Measurements from ENCODE around the gene YWHAQ.

YWHAQ gene

DNA sequence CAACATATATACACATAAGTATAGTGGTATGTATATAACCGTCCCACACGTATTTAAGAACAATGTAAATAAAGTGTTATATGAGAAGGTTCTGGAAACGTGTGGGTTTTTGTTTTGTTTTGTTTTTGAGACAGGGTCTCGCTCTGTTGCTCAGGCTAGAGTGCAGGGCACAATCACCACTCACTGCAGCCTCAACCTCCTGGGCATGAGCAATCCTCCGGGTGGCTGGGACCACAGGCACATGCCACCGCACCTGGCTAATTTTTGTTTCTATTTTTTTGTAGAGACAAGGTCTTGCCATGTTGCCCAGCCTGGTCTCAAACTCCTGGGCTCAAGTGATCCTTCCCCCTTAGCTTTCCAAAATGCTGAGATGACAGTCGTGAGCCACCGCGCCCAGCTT is 81.4 kb downstream of the YWHAQ start:
- DNase-seq = no peak

DNA sequence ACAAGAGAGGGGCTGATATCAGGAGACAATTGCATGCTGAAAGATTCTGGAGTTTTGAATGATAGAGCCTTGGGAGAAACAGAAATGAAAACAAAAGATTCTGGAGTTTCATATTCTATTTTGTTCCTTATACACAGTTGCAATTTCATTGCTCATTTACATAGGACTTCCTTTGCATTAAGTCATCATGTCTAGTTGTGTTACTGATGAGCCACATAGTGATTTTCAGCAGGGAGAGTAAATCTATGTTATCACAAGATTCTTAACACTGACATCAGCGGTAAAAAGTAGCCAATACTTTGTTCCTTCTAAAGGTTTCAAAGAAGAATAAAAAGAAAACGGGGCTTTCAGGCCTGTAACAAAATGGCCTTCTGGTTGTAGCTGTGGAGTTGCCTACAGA is 82.3 kb downstream of the YWHAQ start:
- DNase-seq = no peak

DNA sequence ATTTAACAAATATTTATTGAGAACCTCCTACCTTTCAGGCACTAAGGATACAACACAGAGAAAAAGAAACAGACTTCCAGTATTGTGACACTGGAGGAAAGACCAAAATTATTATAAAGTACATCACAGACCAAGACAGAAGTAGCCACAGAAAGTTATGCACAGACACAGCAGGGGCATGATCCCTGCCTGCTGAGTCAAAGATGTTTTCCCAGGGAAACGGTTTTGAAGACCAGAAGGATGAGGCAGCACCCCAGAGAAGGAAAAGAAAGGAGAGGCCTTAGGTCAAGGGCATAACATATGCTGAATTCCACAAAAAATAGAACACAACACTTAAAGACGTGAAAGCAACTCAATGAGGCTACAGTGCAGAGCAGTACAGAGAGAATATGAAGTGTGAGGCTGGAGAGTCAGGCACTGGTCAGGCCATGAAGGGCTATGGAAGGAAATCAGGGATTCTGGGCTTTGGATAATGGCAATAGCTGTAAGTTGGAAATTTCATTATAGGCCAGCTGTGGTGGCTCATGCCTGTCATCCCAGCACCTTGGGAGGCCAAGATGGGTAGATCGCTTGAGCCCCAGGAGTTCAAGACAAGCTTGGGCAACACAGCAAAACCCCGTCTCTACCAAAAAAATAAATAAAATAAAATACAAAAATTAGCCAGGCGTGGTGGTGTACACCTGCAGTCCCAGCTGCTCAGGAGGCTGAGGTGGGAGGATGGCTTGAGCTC is 83.4 kb downstream of the YWHAQ start:
- no peak for DNase-seq

DNA sequence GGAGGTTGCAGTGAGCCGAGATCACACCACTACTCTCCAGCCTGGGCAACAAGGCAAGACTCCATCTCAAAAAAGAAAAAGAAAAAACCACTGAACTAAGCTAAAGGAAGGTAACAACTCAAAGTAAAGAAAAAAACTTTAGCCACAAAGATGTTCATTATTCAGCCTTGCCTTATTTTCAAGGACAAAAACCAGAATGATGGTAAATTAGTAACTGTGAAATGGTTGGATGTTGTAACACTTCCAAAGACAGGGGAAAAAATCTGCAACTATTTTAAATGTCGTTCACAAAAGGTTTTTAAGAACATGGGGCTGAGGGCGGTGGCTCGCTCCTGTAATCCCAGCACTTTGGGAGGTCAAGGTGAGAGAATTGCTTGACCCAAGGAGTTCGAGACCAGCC is 85.3 kb downstream of the YWHAQ start:
- no peak for DNase-seq

GRCh38 chr2:9543557-9543956 is 87.2 kb downstream of the YWHAQ start:
- DNase-seq = no peak

GRCh38 chr2:9539531-9539930 is 91.3 kb downstream of the YWHAQ start:
- DNase-seq = no peak

DNA sequence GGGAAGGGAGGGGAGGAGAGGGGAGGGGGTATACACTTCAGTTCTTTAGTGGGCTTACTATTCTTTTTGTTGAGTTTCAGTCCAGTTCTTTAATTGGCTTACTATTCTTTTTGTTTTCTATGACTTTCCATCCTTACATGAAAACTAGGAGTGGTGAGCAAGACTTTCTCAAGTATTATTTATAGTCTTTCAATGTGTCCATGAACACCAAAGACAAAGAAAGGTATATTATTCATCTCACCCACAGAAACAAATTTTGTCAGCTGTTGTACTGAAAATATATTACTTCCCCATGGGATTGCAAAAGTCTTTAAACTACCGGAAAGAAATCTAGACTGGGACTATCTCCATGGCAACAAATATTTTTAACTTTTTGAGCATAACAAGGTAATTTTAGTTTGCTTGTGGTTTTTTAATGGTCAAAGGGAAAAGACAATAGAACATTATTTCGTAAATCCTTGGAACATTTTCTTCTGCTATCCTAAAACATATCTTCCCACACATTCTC is 92.7 kb downstream of the YWHAQ start:
- DNase-seq = no peak

GRCh38 chr2:9536504-9536903 is 94.3 kb downstream of the YWHAQ start:
- no peak for DNase-seq

- DNase-seq = no peak
Measured at GRCh38 chr2:9535177-9535576, 95.6 kb downstream of the YWHAQ start.
